Right renal pelvis (tissue), 4 donors: ENCODE data around the gene ARL11. TPM values are rescaled to one million over a fixed set of nuclear protein-coding genes. Genes with fewer than 3 reads are reported as not detected.

Experiments
- polyA plus RNA-seq, 4 donors: library from polyadenylated mRNA; unstranded; fragments of 120-200 nt; gene quantifications; one replicate each; pipeline ENCODE4 v1.2.1, GENCODE V29; 2013; ENCODE audit not compliant: insufficient read length in 4 of 4

Gene ARL11
- polyA plus RNA-seq, 4 donors, result 0.24 to 0.46 (median 0.37) TPM

Other genes starting within 250 kb of the ARL11 start
- 10 to 100 TPM; 17.4 to 24.4 (median 19.8) TPM for gene CAB39L, start 184.4 kb upstream of the ARL11 start, polyA plus RNA-seq
- gene SETDB2, start 184.2 kb upstream of the ARL11 start, polyA plus RNA-seq, result 10 to 100 TPM; 19.0 to 22.9 (median 21.0) TPM
- 10 to 100 TPM; 26.8 to 42.5 (median 35.7) TPM for gene PHF11, start 132.6 kb upstream of the ARL11 start, polyA plus RNA-seq
- 10 to 100 TPM; 37.2 to 47.7 (median 43.9) TPM for gene RCBTB1, start 42.9 kb upstream of the ARL11 start, polyA plus RNA-seq
- 10 to 100 TPM; 52.7 to 64.1 (median 61.5) TPM for gene EBPL, start 63.0 kb downstream of the ARL11 start, polyA plus RNA-seq
- 10 to 100 TPM; 30.8 to 38.4 (median 38.2) TPM for gene KPNA3, start 164.2 kb downstream of the ARL11 start, polyA plus RNA-seq